22Rv1 (cell line): Measurements from ENCODE around the gene KAZN.

Source experiments
- ZFX ChIP-seq: fragments of 450-650 bp; IDR thresholded peaks from 2 replicates; pipeline ENCODE4 v1.6.1; 2017; ENCODE audit warnings: antibody characterized with exemption, borderline replicate concordance
- TF ChIP-seq, protein P1 (sequence below): fragments of 450-650 bp; IDR thresholded peaks from 2 replicates; pipeline ENCODE4 v1.5.1; 2017; ENCODE audit warnings: mild to moderate bottlenecking

DNA sequence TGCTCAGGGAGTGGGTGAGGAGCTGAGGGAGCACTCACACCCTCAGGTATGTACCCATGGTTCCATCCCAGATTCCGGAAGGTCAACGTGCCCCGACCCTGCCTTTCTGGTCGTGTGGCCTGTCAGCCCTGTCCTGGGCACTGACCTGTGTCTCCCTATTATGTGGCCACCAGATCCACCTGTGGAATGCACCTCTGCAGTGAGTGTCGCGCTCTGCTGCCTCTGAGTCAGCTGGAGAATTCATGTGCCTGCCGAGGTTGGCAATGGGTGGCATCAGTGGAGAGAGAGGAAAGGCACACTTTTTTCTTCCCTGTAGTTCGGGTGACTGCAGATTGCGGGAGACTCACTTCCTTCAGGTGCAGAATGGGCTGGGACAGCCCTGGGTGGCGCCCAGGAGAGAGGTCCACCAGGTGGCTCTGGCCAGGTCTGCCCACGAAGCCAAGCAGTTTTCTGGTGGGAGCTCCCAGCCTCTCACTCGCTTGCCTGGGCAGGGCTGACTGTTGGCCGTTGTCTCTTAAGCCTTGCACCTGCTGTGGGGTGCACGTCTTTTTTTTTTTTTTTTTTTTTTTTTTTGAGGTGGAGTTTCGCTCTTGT, 378.9 kb downstream of the KAZN start:
- TF ChIP-seq, protein P1, sequence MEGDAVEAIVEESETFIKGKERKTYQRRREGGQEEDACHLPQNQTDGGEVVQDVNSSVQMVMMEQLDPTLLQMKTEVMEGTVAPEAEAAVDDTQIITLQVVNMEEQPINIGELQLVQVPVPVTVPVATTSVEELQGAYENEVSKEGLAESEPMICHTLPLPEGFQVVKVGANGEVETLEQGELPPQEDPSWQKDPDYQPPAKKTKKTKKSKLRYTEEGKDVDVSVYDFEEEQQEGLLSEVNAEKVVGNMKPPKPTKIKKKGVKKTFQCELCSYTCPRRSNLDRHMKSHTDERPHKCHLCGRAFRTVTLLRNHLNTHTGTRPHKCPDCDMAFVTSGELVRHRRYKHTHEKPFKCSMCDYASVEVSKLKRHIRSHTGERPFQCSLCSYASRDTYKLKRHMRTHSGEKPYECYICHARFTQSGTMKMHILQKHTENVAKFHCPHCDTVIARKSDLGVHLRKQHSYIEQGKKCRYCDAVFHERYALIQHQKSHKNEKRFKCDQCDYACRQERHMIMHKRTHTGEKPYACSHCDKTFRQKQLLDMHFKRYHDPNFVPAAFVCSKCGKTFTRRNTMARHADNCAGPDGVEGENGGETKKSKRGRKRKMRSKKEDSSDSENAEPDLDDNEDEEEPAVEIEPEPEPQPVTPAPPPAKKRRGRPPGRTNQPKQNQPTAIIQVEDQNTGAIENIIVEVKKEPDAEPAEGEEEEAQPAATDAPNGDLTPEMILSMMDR = no peak
- no peak for TF ChIP-seq ZFX
